Esophagus mucosa (tissue), 1 donor: ENCODE data around the gene ERICH2. TPM values are rescaled to one million over a fixed set of nuclear protein-coding genes. Genes with fewer than 3 reads are reported as not detected.

ENCODE experiments used
- ATAC-seq: fragments of 200-7000 bp; cut with Tn5 transposase; one replicate; pipeline ENCODE4 v1.9.1; 2020
- total RNA-seq: library from RNA; stranded (reverse); gene quantifications from one replicate; pipeline ENCODE4 v1.2.4, GENCODE V29; 2023
- donor health status: DM: yes; HTN: yes; CAD: no.

The ERICH2 gene
- total RNA-seq, 1 donor from 2014 or later: not detected

DNA sequence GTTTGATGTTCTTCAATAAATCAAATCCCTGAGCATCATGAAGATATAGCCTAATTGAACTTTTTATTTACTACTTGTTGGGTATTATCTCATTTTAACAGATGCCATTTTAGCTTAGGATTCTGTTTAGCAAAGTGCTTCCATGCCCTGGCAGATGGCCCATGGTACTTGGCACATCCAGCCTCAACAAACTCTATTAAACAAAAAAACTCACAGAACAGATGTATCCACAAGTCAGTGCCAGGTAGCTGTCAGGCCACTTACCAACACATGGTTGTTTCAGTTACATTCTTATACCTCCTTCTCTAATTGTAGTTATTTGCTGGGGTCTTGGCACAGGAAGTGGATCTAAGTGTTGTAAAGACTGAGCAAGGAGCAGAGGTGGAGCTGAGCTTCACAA lies 76.1 kb downstream of the ERICH2 start:
- no peak for ATAC-seq

DNA sequence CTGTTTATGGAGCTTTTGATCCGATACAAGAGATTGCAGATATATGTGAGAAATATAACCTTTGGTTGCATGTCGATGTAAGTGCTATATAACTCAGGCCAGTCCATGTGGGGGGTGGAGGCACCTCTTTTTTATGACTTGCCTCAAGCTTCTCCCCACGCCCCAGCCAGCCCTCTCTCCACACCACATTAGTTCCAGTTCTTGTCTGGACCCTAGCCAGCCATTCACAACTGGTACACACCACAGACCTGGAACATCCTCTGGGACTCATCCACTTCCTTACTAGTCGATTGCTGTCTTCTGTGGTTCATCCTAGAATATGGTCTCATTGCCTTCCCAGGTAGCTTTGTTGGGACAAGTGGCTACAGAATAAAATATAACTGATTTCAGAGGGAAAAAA lies 77.5 kb downstream of the ERICH2 start:
- ATAC-seq: no peak

Other genes starting within 250 kb of the ERICH2 start
- 0.16 TPM for gene SP5, start 55.0 kb upstream of the ERICH2 start, total RNA-seq
- 1.1 TPM for gene GAD1, start 46.5 kb downstream of the ERICH2 start, total RNA-seq
- gene GORASP2, start 158.9 kb downstream of the ERICH2 start, total RNA-seq: 60.8 TPM